Ecto neural progenitor cell (in vitro differentiated cells): ENCODE data around the gene ZNF25.
A peak's percentile ranks its signal among the peaks of the same experiment; 100 is the strongest.
"Not testable (repeated sequence)": the region's sequence is repeated elsewhere in the genome, so short reads cannot be mapped to it uniquely, and the experiment has no call there.

Experiments used
- DNase-seq: peaks from one replicate; pipeline ENCODE4 v3.0.0-alpha.2; 2018; ENCODE audit warnings: low spot score

The ZNF25 gene

GRCh38 chr10:37976091-37976879, at the start of gene ZNF25:
Gene ZNF25, minus strand, starts transcription at chr10:37976647. Its CDS starts 4,925 bp downstream, at chr10:37971722.
- DNase-seq: peak; percentile 96

- DNase-seq: no peak
These were observed 48.8 kb upstream of the ZNF25 start for GRCh38 chr10:38025283-38025682.

- not testable (repeated sequence) for DNase-seq
These were observed 42.7 kb upstream of the ZNF25 start for GRCh38 chr10:38019124-38019523.

- DNase-seq: no peak
These were observed 39.9 kb upstream of the ZNF25 start for GRCh38 chr10:38016354-38016753.

- peak; percentile 83 for DNase-seq
These were observed 33.9 kb upstream of the ZNF25 start, which contains the start of gene ZNF33A for GRCh38 chr10:38010119-38010903. Gene ZNF33A, plus strand, starts transcription at chr10:38010675. Its CDS starts 1,667 bp downstream, at chr10:38012342.

- no peak for DNase-seq
These were observed 31.5 kb upstream of the ZNF25 start for GRCh38 chr10:38007991-38008390.

- no peak for DNase-seq
These were observed 31.1 kb upstream of the ZNF25 start for GRCh38 chr10:38007551-38007950.

- DNase-seq: no peak
These were observed 27.1 kb upstream of the ZNF25 start for GRCh38 chr10:38003588-38003987.

GRCh38 chr10:38003026-38003425, 26.6 kb upstream of the ZNF25 start:
- DNase-seq: no peak

GRCh38 chr10:38000474-38000873, 24.0 kb upstream of the ZNF25 start:
- DNase-seq: not testable (repeated sequence)

GRCh38 chr10:37998920-37999319, 22.5 kb upstream of the ZNF25 start:
- not testable (repeated sequence) for DNase-seq

- DNase-seq: no peak
These were observed 15.6 kb upstream of the ZNF25 start for GRCh38 chr10:37992083-37992482.

GRCh38 chr10:37991655-37992054, 15.2 kb upstream of the ZNF25 start:
- DNase-seq: no peak

- no peak for DNase-seq
These were observed 395 bp upstream of the ZNF25 start for GRCh38 chr10:37976880-37977203.

- DNase-seq: no peak
These were observed 951 bp downstream of the ZNF25 start for GRCh38 chr10:37975401-37975991.

GRCh38 chr10:37972396-37972795, 4.1 kb downstream of the ZNF25 start:
- no peak for DNase-seq

GRCh38 chr10:37965006-37965405, 11.4 kb downstream of the ZNF25 start:
- DNase-seq: no peak

- no peak for DNase-seq
These were observed 15.8 kb downstream of the ZNF25 start for GRCh38 chr10:37960591-37961137.

GRCh38 chr10:37957841-37958240, 18.6 kb downstream of the ZNF25 start:
- no peak for DNase-seq

- DNase-seq: no peak
These were observed 23.5 kb downstream of the ZNF25 start for GRCh38 chr10:37952926-37953325.

GRCh38 chr10:37952043-37952755, 24.2 kb downstream of the ZNF25 start:
- no peak for DNase-seq

GRCh38 chr10:37948210-37948609, 28.2 kb downstream of the ZNF25 start:
- no peak for DNase-seq
